Astrocyte (in vitro differentiated cells and primary cell): ENCODE data around the gene STK38. TPM values are rescaled to one million over a fixed set of nuclear protein-coding genes. Genes with fewer than 3 reads are reported as not detected.
A peak's percentile ranks its signal among the peaks of the same experiment; 100 is the strongest.

Experiments used
- DNase-seq: peaks from one replicate; pipeline ENCODE4 v3.0.0-alpha.2; 2010; ENCODE audit warnings: low read depth
- FAIRE-seq: peaks from 2 replicates; lab custom pipeline; 2011; peaks lifted over from hg19 to GRCh38; lab: Jason Lieb, UNC
- H2AFZ ChIP-seq: 2 replicates; pipeline ENCODE4 v1.6.0; 2012; ENCODE audit warnings: low read depth, low read length, inconsistent platforms
- H3K27ac ChIP-seq: 2 replicates; pipeline ENCODE4 v1.5.1; 2011; ENCODE audit warnings: low read depth, low read length, inconsistent platforms
- H3K27me3 ChIP-seq: 2 replicates; pipeline ENCODE4 v1.6.0; 2011; ENCODE audit warnings: low read length, inconsistent platforms; ENCODE audit not compliant: insufficient read depth
- H3K36me3 ChIP-seq: 2 replicates; pipeline ENCODE4 v1.5.1; 2011; ENCODE audit warnings: low read length, inconsistent platforms; ENCODE audit not compliant: insufficient read depth
- H3K4me1 ChIP-seq: 2 replicates; pipeline ENCODE4 v1.5.1; 2011; ENCODE audit warnings: low read length, inconsistent platforms; ENCODE audit not compliant: insufficient read depth
- H3K4me2 ChIP-seq: 2 replicates; pipeline ENCODE4 v1.6.0; 2012; ENCODE audit warnings: low read length, inconsistent platforms
- H3K4me3 ChIP-seq: 2 replicates; pipeline ENCODE4 v1.5.1; 2011; ENCODE audit warnings: low read depth, mild to moderate bottlenecking, low read length, inconsistent platforms; ENCODE audit not compliant: insufficient read depth
- H3K79me2 ChIP-seq: 2 replicates; pipeline ENCODE4 v1.6.0; 2012; ENCODE audit warnings: mild to moderate bottlenecking, low read length, inconsistent platforms; ENCODE audit not compliant: insufficient read depth
- H3K9ac ChIP-seq: 2 replicates; pipeline ENCODE4 v1.6.0; 2012; ENCODE audit warnings: mild to moderate bottlenecking, low read length, inconsistent platforms
- H3K9me3 ChIP-seq: 2 replicates; pipeline ENCODE4 v1.5.1; 2012; ENCODE audit warnings: low read depth, mild to moderate bottlenecking, low read length, inconsistent platforms; ENCODE audit not compliant: insufficient read depth
- H4K20me1 ChIP-seq: 2 replicates; pipeline ENCODE4 v1.6.0; 2012; ENCODE audit warnings: low read length, inconsistent platforms; ENCODE audit not compliant: insufficient read depth
- H3K27ac Mint-ChIP-seq: one replicate; pipeline ENCODE4 v1.8.0; 2021; ENCODE audit warnings: mild to moderate bottlenecking, mixed read lengths; ENCODE audit not compliant: unreplicated experiment
- H3K27me3 Mint-ChIP-seq: one replicate; pipeline ENCODE4 v1.8.0; 2021; ENCODE audit warnings: low read depth, mixed read lengths; ENCODE audit not compliant: unreplicated experiment
- H3K36me3 Mint-ChIP-seq: one replicate; pipeline ENCODE4 v1.8.0; 2021; ENCODE audit warnings: low read depth, mixed read lengths; ENCODE audit not compliant: unreplicated experiment
- H3K4me1 Mint-ChIP-seq: one replicate; pipeline ENCODE4 v1.8.0; 2021; ENCODE audit warnings: low read depth, mixed read lengths; ENCODE audit not compliant: unreplicated experiment
- H3K4me3 Mint-ChIP-seq: one replicate; pipeline ENCODE4 v1.8.0; 2021; ENCODE audit warnings: mild to moderate bottlenecking, moderate library complexity, mixed read lengths; ENCODE audit not compliant: unreplicated experiment
- H3K9me3 Mint-ChIP-seq: one replicate; pipeline ENCODE4 v1.8.0; 2021; ENCODE audit warnings: mild to moderate bottlenecking, mixed read lengths; ENCODE audit not compliant: unreplicated experiment
- EZH2 ChIP-seq: IDR thresholded peaks from 2 replicates; pipeline ENCODE4 v1.6.1; 2012; ENCODE audit warnings: mild to moderate bottlenecking, low read length, inconsistent platforms; ENCODE audit not compliant: insufficient read depth
- total RNA-seq: library from RNA; stranded (reverse); gene quantifications from 2 replicates; pipeline ENCODE4 v1.2.1, GENCODE V29; 2021
- TF ChIP-seq, protein P1 (sequence below): IDR thresholded peaks from 2 replicates; pipeline ENCODE4 v1.5.1; 2011; ENCODE audit warnings: low read depth, mild to moderate bottlenecking, inconsistent platforms, low read length, moderate library complexity; ENCODE audit not compliant: insufficient read depth

Gene STK38
- total RNA-seq, 1 donor from 2014 or later = 54.1 TPM

DNA sequence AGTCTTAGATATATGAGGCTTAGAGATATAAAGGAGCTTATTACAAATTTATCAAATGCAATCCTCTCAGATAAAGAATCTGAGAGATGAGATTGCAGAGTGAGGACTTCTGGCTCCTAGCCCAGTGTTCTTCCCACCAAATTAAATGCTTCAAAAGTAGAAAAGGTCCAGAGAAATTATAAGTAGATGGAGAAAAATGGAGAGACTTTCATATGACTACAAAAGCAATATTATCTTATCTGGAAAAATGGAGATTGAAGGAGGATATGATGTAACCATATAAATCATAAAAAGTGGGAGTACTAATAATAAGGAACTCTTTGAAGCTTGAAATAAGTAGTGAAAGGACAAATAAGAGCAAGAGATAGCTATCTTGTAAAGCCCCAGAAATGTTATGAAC, 101.7 kb downstream of the STK38 start:
- Histone ChIP-seq H3K4me3 (no peak overlapping the region), H3K36me3 (peaks cover 5% of the 10 kb centered on the region), H3K79me2 (peaks cover 75% of the 10 kb centered on the region), H3K27ac (no peak overlapping the region), H3K4me1 (peaks cover 29% of the 10 kb centered on the region), H2AFZ (no peak overlapping the region), H3K4me2 (peak overlapping the region; percentile 47), H3K9ac (no peak overlapping the region), H3K27me3 (no peaks in the 10 kb centered on the region), H3K9me3 (peaks cover 2% of the 10 kb centered on the region), H4K20me1 (peaks cover 39% of the 10 kb centered on the region)
- peaks cover 10% of the 10 kb centered on the region for H3K36me3 Mint-ChIP-seq
- TF ChIP-seq, protein P1, sequence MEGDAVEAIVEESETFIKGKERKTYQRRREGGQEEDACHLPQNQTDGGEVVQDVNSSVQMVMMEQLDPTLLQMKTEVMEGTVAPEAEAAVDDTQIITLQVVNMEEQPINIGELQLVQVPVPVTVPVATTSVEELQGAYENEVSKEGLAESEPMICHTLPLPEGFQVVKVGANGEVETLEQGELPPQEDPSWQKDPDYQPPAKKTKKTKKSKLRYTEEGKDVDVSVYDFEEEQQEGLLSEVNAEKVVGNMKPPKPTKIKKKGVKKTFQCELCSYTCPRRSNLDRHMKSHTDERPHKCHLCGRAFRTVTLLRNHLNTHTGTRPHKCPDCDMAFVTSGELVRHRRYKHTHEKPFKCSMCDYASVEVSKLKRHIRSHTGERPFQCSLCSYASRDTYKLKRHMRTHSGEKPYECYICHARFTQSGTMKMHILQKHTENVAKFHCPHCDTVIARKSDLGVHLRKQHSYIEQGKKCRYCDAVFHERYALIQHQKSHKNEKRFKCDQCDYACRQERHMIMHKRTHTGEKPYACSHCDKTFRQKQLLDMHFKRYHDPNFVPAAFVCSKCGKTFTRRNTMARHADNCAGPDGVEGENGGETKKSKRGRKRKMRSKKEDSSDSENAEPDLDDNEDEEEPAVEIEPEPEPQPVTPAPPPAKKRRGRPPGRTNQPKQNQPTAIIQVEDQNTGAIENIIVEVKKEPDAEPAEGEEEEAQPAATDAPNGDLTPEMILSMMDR = no peak
- no peak for TF ChIP-seq EZH2
- H3K27ac Mint-ChIP-seq = peak overlapping the region; percentile 28
- no peaks in the 10 kb centered on the region for H3K27me3 Mint-ChIP-seq
- H3K4me3 Mint-ChIP-seq = peak overlapping the region; percentile 40
- DNase-seq (no peak), FAIRE-seq (no peak)
- H3K4me1 Mint-ChIP-seq = peaks cover 28% of the 10 kb centered on the region
- peaks cover 3% of the 10 kb centered on the region for H3K9me3 Mint-ChIP-seq

DNA sequence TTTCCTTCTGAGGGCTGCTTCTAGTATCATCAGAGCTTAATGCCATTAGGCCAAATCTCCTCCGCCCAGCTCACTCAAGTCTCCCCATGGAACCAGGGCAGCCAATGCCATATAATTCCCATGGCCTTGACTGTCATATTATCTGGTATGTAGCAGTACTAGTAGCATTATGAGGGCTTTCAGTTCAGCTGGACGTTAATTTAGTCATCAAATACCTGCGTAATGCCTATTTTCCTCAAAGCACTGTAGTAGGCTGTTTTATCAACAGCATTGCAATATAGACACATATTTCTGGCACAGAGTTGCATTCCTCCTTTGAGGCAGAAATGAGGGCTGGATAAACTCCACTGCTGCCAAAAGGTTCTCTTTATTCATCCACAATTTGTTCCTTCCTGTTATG, 102.8 kb downstream of the STK38 start:
- no peak for FAIRE-seq
- peak overlapping the region; percentile 43 for H3K27ac Mint-ChIP-seq
- DNase-seq = peak; percentile 90

More for the DNA sequence above, 102.8 kb downstream of the STK38 start:
- H3K4me2 ChIP-seq = peak overlapping the region; percentile 88
- peak overlapping the region; percentile 93 for H3K9ac ChIP-seq
- no peak overlapping the region for H2AFZ ChIP-seq
- peaks cover 7% of the 10 kb centered on the region for H3K36me3 Mint-ChIP-seq
- no peaks in the 10 kb centered on the region for H3K27me3 Mint-ChIP-seq
- peak overlapping the region; percentile 78 for H3K4me3 ChIP-seq
- H3K9me3 Mint-ChIP-seq = peaks cover 3% of the 10 kb centered on the region
- H3K4me1 ChIP-seq = peaks cover 29% of the 10 kb centered on the region
- peaks cover 5% of the 10 kb centered on the region for H3K36me3 ChIP-seq
- TF ChIP-seq, protein P1 = no peak
- TF ChIP-seq EZH2 = no peak
- H3K79me2 ChIP-seq = peaks cover 65% of the 10 kb centered on the region
- H3K4me3 Mint-ChIP-seq = peak overlapping the region; percentile 98
- H3K27ac ChIP-seq = peak overlapping the region; percentile 87
- H3K27me3 ChIP-seq = no peaks in the 10 kb centered on the region
- H4K20me1 ChIP-seq = peaks cover 36% of the 10 kb centered on the region
- H3K4me1 Mint-ChIP-seq = peaks cover 28% of the 10 kb centered on the region
- H3K9me3 ChIP-seq = peaks cover 2% of the 10 kb centered on the region

Other genes with a start within 250 kb of the STK38 start
- not detected in 2 replicates for gene BNIP5, start 210.6 kb downstream of the STK38 start, total RNA-seq
- 1.9 and 2.4 TPM in 2 replicates for gene ETV7, start 159.8 kb downstream of the STK38 start, total RNA-seq
- 0.09 and 0.14 TPM in 2 replicates for gene PXT1, start 104.6 kb downstream of the STK38 start, total RNA-seq
- 54.8 and 56.7 TPM in 2 replicates for gene KCTD20, start 104.5 kb downstream of the STK38 start, total RNA-seq
- 237 and 260 TPM in 2 replicates for gene SRSF3, start 46.9 kb upstream of the STK38 start, total RNA-seq
- gene CDKN1A, start 131.2 kb upstream of the STK38 start, total RNA-seq = 932 and 1,014 TPM in 2 replicates
- 0.14 and 0.16 TPM in 2 replicates for gene RAB44, start 150.3 kb upstream of the STK38 start, total RNA-seq